Sigmoid colon (tissue), 7 donors: ENCODE data around the gene DIPK1A. TPM values are rescaled to one million over a fixed set of nuclear protein-coding genes. Genes with fewer than 3 reads are reported as not detected.

Experiments used
- DNase-seq: peaks from one replicate; pipeline ENCODE4 v3.0.0-alpha.2; 2019
- H3K27ac ChIP-seq, 4 donors: fragments of 200-600 bp; sonication (generic); one replicate each; pipeline ENCODE4 v1.5.1; 2016 to 2019; ENCODE audit warnings: mild to moderate bottlenecking in 1 of 4
- H3K27me3 ChIP-seq, 3 donors: fragments of 200-600 bp; sonication (generic); one replicate each; pipeline ENCODE4 v1.5.1; 2019; ENCODE audit warnings: mild to moderate bottlenecking in 1 of 3
- H3K36me3 ChIP-seq, 4 donors: fragments of 200-600 bp; sonication (generic); one replicate each; pipeline ENCODE4 v1.5.1; 2016 to 2019
- H3K4me1 ChIP-seq, 4 donors: fragments of 200-600 bp; sonication (generic); one replicate each; pipeline ENCODE4 v1.5.1; 2017 to 2019
- H3K4me3 ChIP-seq, 4 donors: fragments of 200-600 bp; sonication (generic); one replicate each; pipeline ENCODE4 v1.5.1; 2017 to 2019; ENCODE audit warnings: mild to moderate bottlenecking in 2 of 4, moderate library complexity in 1 of 4
- H3K9me3 ChIP-seq, 4 donors: fragments of 200-600 bp in 3 of 4; sonication (generic) in 3 of 4; one replicate each; pipeline versions ENCODE4 v1.5.1 to v1.6.1; 2013 to 2019
- CTCF ChIP-seq, 4 experiments: fragments of 450-650 bp in 3 of 4; fragments of 200-600 bp in 1 of 4; IDR thresholded peaks; one replicate each; pipeline ENCODE4 v1.5.1; 2016 to 2019; ENCODE audit warnings: antibody characterized with exemption in 4 of 4, mild to moderate bottlenecking in 3 of 4, moderate library complexity in 2 of 4
- EP300 ChIP-seq, 4 donors: sonication (generic); formaldehyde crosslinking; IDR thresholded peaks; one replicate each; pipeline ENCODE4 v1.6.1; 2017; ENCODE audit warnings: antibody characterized with exemption in 4 of 4
- POLR2A ChIP-seq, 2 donors: fragments of 450-650 bp; IDR thresholded peaks; one replicate each; pipeline ENCODE4 v1.6.1; 2016; ENCODE audit warnings: antibody characterized with exemption in 2 of 2, mild to moderate bottlenecking in 2 of 2, moderate library complexity in 2 of 2
- POLR2AphosphoS5 ChIP-seq, 4 donors: sonication (generic); formaldehyde crosslinking; IDR thresholded peaks; one replicate each; pipeline ENCODE4 v1.6.1; 2017; ENCODE audit warnings: antibody characterized with exemption in 4 of 4
- WGBS, 2 donors: extraction: QIAGEN DNeasy Blood & Tissue Kit; methylation state at CpG; one replicate each; pipeline ENCODE4 v1.1.7; 2013; 5-methylcytosine and 5-hydroxymethylcytosine counted together
- intact Hi-C: fragments of 100-400 bp; cut with DNase I; formaldehyde crosslinking; loops from one replicate; pipeline ENCODE4 v1.15.1; 2023
- polyA plus RNA-seq, 3 donors: library from polyadenylated mRNA; stranded (reverse); fragments of 200-250 nt; gene quantifications; one replicate each; pipeline ENCODE4 v1.2.3, GENCODE V29; 2013
- total RNA-seq, 4 donors: library from RNA; depleted of rRNA; stranded (reverse); fragments of >200 nt; gene quantifications; one replicate each; pipeline ENCODE4 v1.1.0, GENCODE V29; 2016
- donor health status: healthy with polysubstance abuse.
- donor health status: Bipolar disorder and iron deficiency.
- donor health status: healthy.

The DIPK1A gene
- total and polyA plus RNA-seq, 7 donors, result 1.8 to 35.5 (median 19.1) TPM

- Histone ChIP-seq H3K27ac (no peak overlapping the region), H3K4me3 (no peak overlapping the region), H3K27me3 (no peaks in the 10 kb centered on the region), H3K4me1 (no peaks in the 10 kb centered on the region), H3K36me3 (peaks cover 0 to 56% (median 26%) of the 10 kb centered on the region in 4 donors), H3K9me3 (no peaks in the 10 kb centered on the region)
- no peak for TF ChIP-seq CTCF (IDR thresholded peaks at IDR 0.05)
- no peak for TF ChIP-seq POLR2A (IDR thresholded peaks at IDR 0.05)
- TF ChIP-seq EP300 (IDR thresholded peaks at IDR 0.05), result no peak
- no peak for TF ChIP-seq POLR2AphosphoS5 (IDR thresholded peaks at IDR 0.05)
- no peak for DNase-seq
- intact Hi-C loops, result no loop called here
- 61 to 63% methylated on average over 3 of the region's 3 CpGs for WGBS, 2 donors
Measured at GRCh38 chr1:92845908-92846307, 115.4 kb downstream of the DIPK1A start.

GRCh38 chr1:92844439-92844838 lies 116.8 kb downstream of the DIPK1A start:
- peaks cover 0 to 9% (median 8%) of the 10 kb centered on the region in 4 donors for H3K4me1 ChIP-seq
- peaks cover 0 to 57% (median 28%) of the 10 kb centered on the region in 4 donors for H3K36me3 ChIP-seq
- no peaks in the 10 kb centered on the region for H3K27me3 ChIP-seq
- no peak overlapping the region for H3K4me3 ChIP-seq
- TF ChIP-seq POLR2A (IDR thresholded peaks at IDR 0.05), result no peak
- TF ChIP-seq EP300 (IDR thresholded peaks at IDR 0.05), result no peak
- no peak for TF ChIP-seq POLR2AphosphoS5 (IDR thresholded peaks at IDR 0.05)
- TF ChIP-seq CTCF (IDR thresholded peaks at IDR 0.05), result no peak
- H3K27ac ChIP-seq, result no peak overlapping the region
- no peaks in the 10 kb centered on the region for H3K9me3 ChIP-seq
- DNase-seq, result no peak
- intact Hi-C loops, result no loop called here
- WGBS, 2 donors, result 97 to 98% methylated on average over 3 of the region's 3 CpGs

- no peaks in the 10 kb centered on the region for H3K27me3 ChIP-seq
- H3K4me3 ChIP-seq, result no peak overlapping the region
- no peak for DNase-seq
- H3K4me1 ChIP-seq, result peaks cover 0 to 17% (median 15%) of the 10 kb centered on the region in 4 donors
- H3K27ac ChIP-seq, result no peak overlapping the region
- H3K9me3 ChIP-seq, result no peaks in the 10 kb centered on the region
- H3K36me3 ChIP-seq, result peaks cover 0 to 59% (median 29%) of the 10 kb centered on the region in 4 donors
- intact Hi-C loops, result no loop called here
- 94 to 95% methylated on average over 8 of the region's 8 CpGs for WGBS, 2 donors
- TF ChIP-seq CTCF (IDR thresholded peaks at IDR 0.05) (no peak), EP300 (IDR thresholded peaks at IDR 0.05) (no peak), POLR2AphosphoS5 (IDR thresholded peaks at IDR 0.05) (no peak), POLR2A (IDR thresholded peaks at IDR 0.05) (no peak)
Measured at GRCh38 chr1:92843429-92844352, 117.6 kb downstream of the DIPK1A start.

GRCh38 chr1:92843046-92843423 lies 118.2 kb downstream of the DIPK1A start:
- intact Hi-C loops, result no loop called here
- no peaks in the 10 kb centered on the region for H3K27me3 ChIP-seq
- no peak for DNase-seq
- 39 to 40% methylated on average over 2 of the region's 2 CpGs for WGBS, 2 donors
- no peak for TF ChIP-seq EP300 (IDR thresholded peaks at IDR 0.05)
- no peak for TF ChIP-seq CTCF (IDR thresholded peaks at IDR 0.05)
- no peak for TF ChIP-seq POLR2AphosphoS5 (IDR thresholded peaks at IDR 0.05)
- no peak for TF ChIP-seq POLR2A (IDR thresholded peaks at IDR 0.05)
- H3K4me1 ChIP-seq, result peaks cover 0 to 23% (median 22%) of the 10 kb centered on the region in 4 donors
- H3K4me3 ChIP-seq, result no peak overlapping the region
- peaks cover 0 to 65% (median 32%) of the 10 kb centered on the region in 4 donors for H3K36me3 ChIP-seq
- H3K27ac ChIP-seq, result no peak overlapping the region
- no peaks in the 10 kb centered on the region for H3K9me3 ChIP-seq
